Thymus (tissue), 11 donors: ENCODE measurements around the gene CELF2. TPM values are rescaled to one million over a fixed set of nuclear protein-coding genes. Genes with fewer than 3 reads are reported as not detected.

Experiments used
- DNase-seq, 9 donors: peaks; one replicate each; pipeline ENCODE4 v3.0.0-alpha.2; 2013; ENCODE audit warnings: low spot score in 9 of 9, low read depth in 6 of 9, missing footprints in 1 of 9
- H3K27ac ChIP-seq, 2 donors: one replicate each; pipeline ENCODE4 v1.5.1; 2013; ENCODE audit warnings: control low read depth in 1 of 2, low read depth in 1 of 2, low read length in 1 of 2, mild to moderate bottlenecking in 1 of 2, moderate library complexity in 1 of 2
- H3K27me3 ChIP-seq, 2 donors: one replicate each; pipeline ENCODE4 v1.5.1; 2013; ENCODE audit warnings: low read length in 1 of 2; ENCODE audit not compliant: control insufficient read depth in 2 of 2, insufficient read depth in 1 of 2
- H3K36me3 ChIP-seq, 2 donors: one replicate each; pipeline ENCODE4 v1.5.1; 2013; ENCODE audit warnings: low read length in 1 of 2, mild to moderate bottlenecking in 1 of 2, moderate library complexity in 1 of 2; ENCODE audit not compliant: control insufficient read depth in 2 of 2, insufficient read depth in 2 of 2
- H3K4me1 ChIP-seq, 2 donors: one replicate each; pipeline ENCODE4 v1.5.1; 2013; ENCODE audit warnings: low read length in 2 of 2; ENCODE audit not compliant: control insufficient read depth in 2 of 2, insufficient read depth in 2 of 2
- H3K4me3 ChIP-seq, 2 donors: one replicate each; pipeline ENCODE4 v1.5.1; 2013; ENCODE audit warnings: low read length in 2 of 2, control low read depth in 1 of 2, mild to moderate bottlenecking in 1 of 2
- H3K9me3 ChIP-seq, 2 donors: one replicate each; pipeline ENCODE4 v1.5.1; 2013; ENCODE audit warnings: low read length in 1 of 2, mild to moderate bottlenecking in 1 of 2; ENCODE audit not compliant: control insufficient read depth in 2 of 2, insufficient read depth in 1 of 2
- WGBS: extraction: QIAGEN DNeasy Blood & Tissue Kit; methylation state at CpG from one replicate; pipeline ENCODE4 v1.1.7; 2013; 5-methylcytosine and 5-hydroxymethylcytosine counted together
- polyA plus RNA-seq: library from polyadenylated mRNA; stranded (reverse); fragments of 200-250 nt; gene quantifications from one replicate; pipeline ENCODE4 v1.2.3, GENCODE V29; 2013
- total RNA-seq: library from RNA; stranded (reverse); fragments of 120-200 nt; gene quantifications from one replicate; pipeline ENCODE4 v1.2.4, GENCODE V29; 2013
- donor health status: healthy.

CELF2 gene
- total and polyA plus RNA-seq, 2 donors, result 42.4 to 48.1 TPM

DNA sequence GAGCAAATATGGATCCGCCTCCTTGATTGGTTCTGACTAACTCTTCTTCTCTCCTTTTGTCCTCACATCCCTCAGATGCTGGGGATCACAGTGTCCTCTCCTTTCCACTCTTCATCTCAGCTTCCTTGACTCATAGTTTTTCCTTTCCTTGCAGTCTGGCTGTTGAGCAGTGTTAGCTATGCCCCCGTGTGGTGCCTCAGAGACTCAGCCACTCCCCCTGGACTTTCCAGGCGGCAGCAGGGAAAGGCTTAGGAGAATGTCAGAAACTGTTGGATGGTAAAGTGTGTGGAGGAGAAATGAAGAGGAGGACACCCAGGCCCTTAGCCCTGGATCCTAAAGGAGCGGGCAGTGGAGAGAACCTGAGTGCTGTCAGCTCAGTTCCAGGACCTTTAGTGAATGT, 267.5 kb downstream of the CELF2 start:
- H3K4me3 ChIP-seq, result no peak overlapping the region
- no peaks in the 10 kb centered on the region for H3K27me3 ChIP-seq
- peaks cover 81 to 82% of the 10 kb centered on the region in 2 donors for H3K36me3 ChIP-seq
- H3K9me3 ChIP-seq, result no peaks in the 10 kb centered on the region
- no peak overlapping the region for H3K27ac ChIP-seq
- WGBS, result 97% methylated on average over 4 of the region's 4 CpGs
- DNase-seq, result no peak
- peaks cover 0 to 5% of the 10 kb centered on the region in 2 donors for H3K4me1 ChIP-seq

DNA sequence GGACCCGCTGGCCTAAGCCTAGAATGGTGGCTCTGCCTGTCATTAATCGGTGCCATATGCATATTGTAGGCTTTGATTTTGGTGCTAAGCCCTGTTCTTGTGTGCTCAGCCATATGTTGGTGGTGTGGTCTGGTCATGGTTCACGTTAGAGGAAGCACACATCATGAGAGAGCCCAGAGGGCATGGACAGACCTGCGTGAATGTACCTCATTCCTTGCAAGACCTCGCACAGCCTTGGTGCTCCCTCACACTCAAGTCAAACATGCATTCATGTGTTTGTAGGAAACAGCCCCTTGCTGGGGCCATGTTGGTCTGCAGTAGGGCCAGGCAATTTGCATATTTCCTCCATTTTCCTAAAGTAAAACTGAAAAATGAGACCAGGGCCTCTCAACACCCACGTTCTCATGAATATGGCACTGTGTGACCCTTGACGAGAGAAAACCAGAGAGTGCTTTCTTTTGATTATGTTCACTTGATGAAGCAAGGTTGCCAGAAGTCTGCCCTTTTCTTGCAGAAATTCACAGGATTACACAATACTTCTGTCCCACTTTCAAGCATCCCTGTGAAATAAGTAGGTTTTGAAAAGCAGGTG, 268.7 kb downstream of the CELF2 start:
- Histone ChIP-seq H3K9me3 (no peaks in the 10 kb centered on the region), H3K36me3 (peaks cover 73 to 80% of the 10 kb centered on the region in 2 donors), H3K4me3 (no peak overlapping the region), H3K27ac (no peak overlapping the region), H3K4me1 (peaks cover 0 to 5% of the 10 kb centered on the region in 2 donors), H3K27me3 (no peaks in the 10 kb centered on the region)
- no peak for DNase-seq
- WGBS, result 96% methylated on average over 7 of the region's 7 CpGs

DNA sequence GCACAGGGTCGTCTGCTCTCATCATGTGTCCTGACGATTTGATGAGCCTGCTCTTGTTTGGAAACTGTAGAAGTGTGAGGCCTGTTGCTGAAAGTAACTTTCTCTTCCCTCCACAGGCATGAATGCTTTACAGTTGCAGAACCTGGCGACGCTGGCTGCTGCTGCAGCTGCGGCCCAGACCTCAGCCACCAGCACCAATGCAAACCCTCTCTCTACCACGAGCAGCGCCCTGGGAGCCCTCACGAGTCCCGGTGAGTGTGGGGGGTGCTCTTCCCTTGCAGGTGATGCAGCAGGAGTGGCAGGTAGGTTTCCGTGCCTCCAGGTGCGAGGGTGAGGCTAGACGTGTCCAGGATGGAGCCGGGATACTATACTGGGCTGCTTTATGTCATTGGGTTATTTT, 270.6 kb downstream of the CELF2 start:
- Histone ChIP-seq H3K36me3 (peaks cover 70 to 80% of the 10 kb centered on the region in 2 donors), H3K27ac (no peak overlapping the region), H3K4me1 (peaks cover 0 to 5% of the 10 kb centered on the region in 2 donors), H3K4me3 (no peak overlapping the region), H3K27me3 (no peaks in the 10 kb centered on the region), H3K9me3 (no peaks in the 10 kb centered on the region)
- DNase-seq, result no peak
- WGBS, result 89% methylated on average over 13 of the region's 13 CpGs

DNA sequence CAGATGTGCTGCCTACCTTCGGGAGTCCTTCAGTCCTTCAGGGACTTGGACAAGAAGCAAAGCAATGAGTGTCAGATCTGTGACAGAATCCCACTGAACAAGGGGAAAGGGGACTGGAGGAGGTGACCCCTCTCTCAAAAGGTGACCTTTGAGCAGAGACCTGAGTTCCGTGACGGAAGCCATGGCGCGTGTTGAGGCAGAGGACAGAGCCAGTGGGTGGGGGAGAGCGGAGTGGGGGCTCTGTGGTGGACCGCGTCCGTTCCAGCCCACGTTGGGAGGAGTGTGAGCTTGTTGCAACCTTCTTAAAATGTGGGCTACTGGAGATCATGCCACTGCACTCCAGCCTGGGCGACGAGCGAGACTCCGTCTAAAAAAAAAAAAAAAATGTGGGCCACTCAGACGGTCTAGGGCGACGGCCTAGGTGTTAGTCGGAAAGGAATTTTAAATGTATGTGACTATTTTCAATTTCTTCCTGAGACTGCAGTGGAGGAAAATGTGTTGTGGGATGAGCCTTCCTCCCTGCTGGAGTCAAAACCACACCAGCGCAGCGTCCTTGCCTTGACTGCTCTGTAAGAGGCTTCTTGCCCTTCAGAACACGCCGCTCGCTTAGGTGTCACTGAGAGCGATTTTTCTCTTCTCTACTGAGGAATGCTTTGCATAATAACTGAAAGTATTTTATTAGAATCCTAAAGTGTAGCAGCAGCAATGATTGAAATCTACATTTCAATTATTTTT, 272.7 kb downstream of the CELF2 start:
- 98% methylated on average over 24 of the region's 24 CpGs for WGBS
- H3K4me3 ChIP-seq, result no peak overlapping the region
- H3K4me1 ChIP-seq, result peaks cover 0 to 5% of the 10 kb centered on the region in 2 donors
- H3K36me3 ChIP-seq, result peaks cover 72 to 93% of the 10 kb centered on the region in 2 donors
- H3K9me3 ChIP-seq, result no peaks in the 10 kb centered on the region
- H3K27me3 ChIP-seq, result no peaks in the 10 kb centered on the region
- no peak overlapping the region for H3K27ac ChIP-seq
- DNase-seq, result no peak

DNA sequence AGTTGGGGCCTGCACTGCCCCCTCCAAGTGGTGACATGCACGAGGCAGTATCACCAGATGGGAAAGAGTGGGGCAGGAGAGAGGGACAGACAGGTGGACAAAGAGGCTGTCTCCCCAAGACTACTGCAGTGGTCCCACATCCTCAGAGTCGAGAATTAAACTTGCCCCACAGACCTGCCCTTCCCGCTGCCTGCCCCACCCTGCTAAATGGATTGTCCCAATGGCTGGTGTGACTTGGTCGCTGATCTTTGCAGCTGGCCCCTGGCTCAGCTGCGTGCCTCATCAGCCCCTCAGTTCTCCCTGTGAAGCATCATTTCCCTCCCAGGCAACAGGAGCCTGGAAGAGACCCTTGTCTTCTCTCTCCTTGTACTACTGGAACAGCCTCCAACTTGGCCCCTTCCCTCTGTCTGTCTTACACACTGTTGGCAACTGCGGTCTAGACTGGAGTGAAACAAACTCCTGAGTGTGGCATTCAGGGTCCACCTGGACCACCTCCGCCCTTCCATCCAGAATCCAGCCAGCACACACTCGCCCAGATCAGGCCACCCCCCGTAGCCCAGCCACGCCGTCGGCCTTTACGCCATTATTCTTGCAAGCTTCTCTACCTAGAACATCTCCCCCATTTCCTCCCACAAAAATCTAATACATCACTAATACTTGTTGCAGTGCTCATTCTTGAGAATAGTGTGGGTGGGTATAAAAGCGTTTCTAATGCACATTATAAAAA, 275.1 kb downstream of the CELF2 start:
- H3K36me3 ChIP-seq, result peaks cover 74 to 94% of the 10 kb centered on the region in 2 donors
- 97% methylated on average over 14 of the region's 14 CpGs for WGBS
- no peak overlapping the region for H3K27ac ChIP-seq
- H3K27me3 ChIP-seq, result no peaks in the 10 kb centered on the region
- no peaks in the 10 kb centered on the region for H3K9me3 ChIP-seq
- peaks cover 0 to 5% of the 10 kb centered on the region in 2 donors for H3K4me1 ChIP-seq
- DNase-seq, result no peak
- H3K4me3 ChIP-seq, result no peak overlapping the region

DNA sequence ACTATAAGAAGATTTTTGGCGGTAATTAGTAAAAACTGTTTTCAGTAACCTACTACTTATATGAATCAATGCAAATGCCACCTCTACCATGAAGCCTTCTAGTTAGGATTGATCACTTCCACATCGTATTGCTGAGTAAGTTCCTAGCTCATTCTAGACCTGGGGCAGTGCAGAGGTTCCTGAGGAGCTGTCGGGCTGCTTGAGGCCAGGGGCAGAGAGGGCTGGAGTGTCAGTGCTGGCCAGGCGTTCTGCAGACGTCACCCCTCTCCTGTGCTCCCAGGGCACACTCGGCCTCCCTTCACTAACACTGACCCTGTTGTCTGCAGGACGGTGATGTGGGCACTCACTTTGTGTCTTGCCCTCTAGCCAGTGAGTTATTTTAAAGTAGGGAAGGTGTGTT, 275.7 kb downstream of the CELF2 start:
- peaks cover 0 to under 1% of the 10 kb centered on the region in 2 donors for H3K4me1 ChIP-seq
- 97% methylated on average over 7 of the region's 7 CpGs for WGBS
- no peak overlapping the region for H3K27ac ChIP-seq
- H3K27me3 ChIP-seq, result no peaks in the 10 kb centered on the region
- no peak for DNase-seq
- no peaks in the 10 kb centered on the region for H3K9me3 ChIP-seq
- H3K4me3 ChIP-seq, result no peak overlapping the region
- peaks cover 74 to 94% of the 10 kb centered on the region in 2 donors for H3K36me3 ChIP-seq

DNA sequence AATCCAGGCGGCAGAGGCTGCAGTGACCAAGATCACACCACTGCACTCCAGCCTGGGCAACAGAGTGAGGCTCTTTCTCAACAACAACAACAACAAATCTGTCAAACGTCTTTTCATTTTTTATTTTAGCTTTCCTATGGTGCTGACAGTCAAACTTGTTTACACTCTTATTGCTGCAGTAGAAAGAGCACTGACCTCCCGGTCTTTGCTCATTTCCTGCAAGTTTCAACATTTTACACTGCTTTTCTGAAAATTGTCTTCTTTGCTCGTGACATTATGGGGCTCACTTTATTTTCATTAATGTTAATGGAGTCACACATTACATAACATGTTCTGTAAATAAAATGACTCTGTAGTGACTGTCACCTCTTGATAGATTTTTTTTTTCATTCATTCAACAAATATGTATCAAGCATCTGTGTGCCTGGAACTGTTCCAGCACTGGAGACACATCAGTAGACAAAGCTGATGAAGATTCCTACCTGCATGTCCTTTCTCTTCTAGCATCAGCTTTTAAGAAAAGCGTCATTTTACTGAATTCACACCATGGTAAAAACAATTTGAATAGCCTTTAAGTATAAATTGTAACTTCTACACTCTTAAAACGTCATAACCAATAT, 277.3 kb downstream of the CELF2 start:
- Histone ChIP-seq H3K27me3 (no peaks in the 10 kb centered on the region), H3K36me3 (peaks cover 71 to 90% of the 10 kb centered on the region in 2 donors), H3K27ac (no peak overlapping the region), H3K4me1 (no peaks in the 10 kb centered on the region), H3K9me3 (peaks cover 0 to 6% of the 10 kb centered on the region in 2 donors), H3K4me3 (no peak overlapping the region)
- 97% methylated on average over 6 of the region's 6 CpGs for WGBS
- DNase-seq, result no peak

DNA sequence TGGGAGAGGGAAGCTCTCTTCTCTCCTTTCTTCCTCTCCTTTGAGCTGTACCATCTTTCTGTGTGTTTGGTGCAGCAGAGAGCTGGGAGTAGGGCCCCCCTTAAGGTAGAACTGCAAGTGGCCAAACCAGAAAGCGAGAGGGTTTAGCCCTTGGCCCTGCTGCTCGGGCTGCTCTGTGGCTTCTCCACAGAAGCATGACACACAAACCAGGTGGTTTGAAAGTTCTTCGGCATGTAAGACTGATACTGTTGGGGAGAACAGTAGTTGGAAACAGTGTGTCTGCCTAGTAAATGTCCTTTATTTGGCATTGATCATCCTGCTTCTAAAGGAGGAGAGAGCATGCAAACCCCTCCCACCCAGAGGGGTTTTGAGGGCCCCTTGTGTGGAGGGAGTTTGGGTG, 277.8 kb downstream of the CELF2 start:
- Histone ChIP-seq H3K27ac (no peak overlapping the region), H3K9me3 (peaks cover 0 to 6% of the 10 kb centered on the region in 2 donors), H3K4me3 (no peak overlapping the region), H3K36me3 (peaks cover 69 to 90% of the 10 kb centered on the region in 2 donors), H3K27me3 (no peaks in the 10 kb centered on the region), H3K4me1 (no peaks in the 10 kb centered on the region)
- 97% methylated on average over 3 of the region's 3 CpGs for WGBS
- DNase-seq, result no peak

DNA sequence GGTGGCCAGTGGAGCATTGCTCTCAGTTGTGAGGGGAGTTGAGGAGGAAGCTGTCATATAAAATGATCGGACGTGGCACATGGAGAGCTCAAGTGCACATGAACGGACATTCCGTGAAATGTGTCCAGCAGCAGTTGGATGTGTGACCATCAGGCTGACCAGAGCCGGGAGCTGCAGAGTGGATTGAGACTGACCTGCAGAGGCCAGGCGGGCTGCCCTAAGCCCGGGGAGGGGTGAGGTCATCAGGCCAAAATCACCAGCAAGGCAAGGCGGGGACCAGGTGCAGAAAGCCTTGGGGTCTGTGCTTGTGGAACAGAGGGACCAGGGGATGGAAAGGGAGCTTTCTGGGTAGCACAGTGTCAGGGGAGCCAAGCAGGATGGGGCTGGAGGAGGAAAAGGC, 279.5 kb downstream of the CELF2 start:
- Histone ChIP-seq H3K4me1 (no peaks in the 10 kb centered on the region), H3K4me3 (no peak overlapping the region), H3K27ac (no peak overlapping the region), H3K36me3 (peaks cover 70 to 89% of the 10 kb centered on the region in 2 donors), H3K9me3 (peaks cover 0 to 6% of the 10 kb centered on the region in 2 donors), H3K27me3 (no peaks in the 10 kb centered on the region)
- DNase-seq, result no peak
- 98% methylated on average over 8 of the region's 8 CpGs for WGBS
